Muscle of leg (tissue), 11 donors: ENCODE results near the gene TMEFF1. TPM values are rescaled to one million over a fixed set of nuclear protein-coding genes. Genes with fewer than 3 reads are reported as not detected.
A peak's percentile ranks its signal among the peaks of the same experiment; 100 is the strongest.

Experiments used
- DNase-seq: peaks from one replicate; pipeline ENCODE4 v3.0.0; 2013
- H3K27ac ChIP-seq: one replicate; pipeline ENCODE4 v1.5.1; 2013; ENCODE audit warnings: mild to moderate bottlenecking, low read length, control low read depth
- H3K27me3 ChIP-seq: one replicate; pipeline ENCODE4 v1.6.1; 2013; ENCODE audit warnings: low read length; ENCODE audit not compliant: control insufficient read depth, insufficient read depth
- H3K36me3 ChIP-seq: one replicate; pipeline ENCODE4 v1.6.1; 2013; ENCODE audit warnings: low read length; ENCODE audit not compliant: control insufficient read depth, insufficient read depth
- H3K4me1 ChIP-seq: one replicate; pipeline ENCODE4 v1.6.1; 2013; ENCODE audit warnings: low read length; ENCODE audit not compliant: control insufficient read depth, insufficient read depth
- H3K4me3 ChIP-seq: one replicate; pipeline ENCODE4 v1.5.1; 2013; ENCODE audit warnings: low read length, control low read depth
- H3K9me3 ChIP-seq: replicated peaks from 2 replicates; pipeline ENCODE4 v1.6.1; 2013; ENCODE audit warnings: low read depth, low read length; ENCODE audit not compliant: control insufficient read depth
- WGBS: methylation state at CpG from one replicate; pipeline ENCODE4 v1.1.5; 2013; ENCODE audit warnings: missing lambda C conversion rate; ENCODE audit not compliant: insufficient coverage; 5-methylcytosine and 5-hydroxymethylcytosine counted together
- polyA plus RNA-seq, 8 donors: library from polyadenylated mRNA; unstranded; fragments of 120-200 nt; gene quantifications; one replicate each; pipeline versions ENCODE4 v1.2.1 to v1.2.3, GENCODE V29; 2013; ENCODE audit warnings: inconsistent platforms in 1 of 8, low replicate concordance in 1 of 8; ENCODE audit not compliant: insufficient read length in 8 of 8, insufficient read depth in 1 of 8
- total RNA-seq: library from RNA; stranded (reverse); fragments of 120-200 nt; gene quantifications from one replicate; pipeline ENCODE4 v1.2.4, GENCODE V29; 2013

Gene TMEFF1
- total and polyA plus RNA-seq, 9 donors = 1.1 to 3.5 (median 2.0) TPM

DNA sequence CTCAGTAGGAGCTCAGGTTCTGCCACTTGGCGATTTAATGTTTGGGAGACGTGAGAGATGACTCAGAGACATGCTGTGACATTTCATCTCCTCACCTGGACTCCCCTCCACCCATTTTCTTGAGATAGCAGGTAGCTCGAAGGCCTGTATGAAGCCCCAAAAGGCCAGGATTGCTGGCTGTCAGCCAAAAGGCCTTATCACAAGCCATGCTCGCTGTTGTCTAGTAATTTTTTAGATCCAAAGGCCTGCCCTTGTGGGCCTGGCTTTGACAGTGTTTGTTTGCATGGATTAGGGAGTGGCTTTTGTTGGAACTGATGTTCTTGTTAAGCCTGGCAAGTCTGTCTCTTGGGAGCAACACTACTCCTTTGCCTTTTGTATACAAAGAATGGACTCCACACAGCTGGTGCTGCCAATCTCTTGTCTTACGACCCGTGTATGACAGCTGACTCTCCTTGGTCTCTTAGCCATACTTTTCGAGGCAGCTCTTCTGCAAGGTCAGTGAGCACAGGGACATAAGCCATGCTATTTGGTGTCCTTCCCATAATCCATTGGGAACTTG is 127.7 kb downstream of the TMEFF1 start:
- peaks cover 24% of the 10 kb centered on the region for H3K4me1 ChIP-seq
- no peaks in the 10 kb centered on the region for H3K36me3 ChIP-seq
- H3K27me3 ChIP-seq = no peaks in the 10 kb centered on the region
- no peaks in the 10 kb centered on the region for H3K9me3 ChIP-seq
- peak; percentile 88 for DNase-seq
- WGBS = 92% methylated on average over 4 of the region's 7 CpGs
- no peak overlapping the region for H3K4me3 ChIP-seq
- peak overlapping the region; percentile 69 for H3K27ac ChIP-seq

DNA sequence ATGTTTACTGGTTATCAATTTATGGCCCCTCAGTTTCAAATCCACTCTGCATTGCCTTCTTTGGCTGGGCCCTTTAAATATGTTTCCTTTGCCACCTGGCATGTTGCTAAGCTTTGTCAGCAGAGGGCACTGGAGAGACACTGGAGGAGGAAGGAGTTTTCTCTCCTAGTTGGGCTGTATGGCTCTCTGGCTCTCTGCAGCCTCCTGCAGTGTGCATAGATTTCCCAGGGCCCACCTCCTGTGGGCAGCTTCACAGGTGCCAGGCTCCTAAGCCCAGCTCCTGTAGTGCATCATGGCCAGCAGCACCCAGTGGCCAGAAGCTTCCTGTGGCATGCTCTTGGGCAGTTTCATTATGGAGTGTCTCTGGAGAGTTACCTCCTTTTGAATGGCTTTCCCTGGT is 128.3 kb downstream of the TMEFF1 start:
- Histone ChIP-seq H3K36me3 (no peaks in the 10 kb centered on the region), H3K27ac (peak overlapping the region; percentile 69), H3K4me1 (peaks cover 24% of the 10 kb centered on the region), H3K9me3 (no peaks in the 10 kb centered on the region), H3K4me3 (no peak overlapping the region), H3K27me3 (no peaks in the 10 kb centered on the region)
- DNase-seq = peak; percentile 67

DNA sequence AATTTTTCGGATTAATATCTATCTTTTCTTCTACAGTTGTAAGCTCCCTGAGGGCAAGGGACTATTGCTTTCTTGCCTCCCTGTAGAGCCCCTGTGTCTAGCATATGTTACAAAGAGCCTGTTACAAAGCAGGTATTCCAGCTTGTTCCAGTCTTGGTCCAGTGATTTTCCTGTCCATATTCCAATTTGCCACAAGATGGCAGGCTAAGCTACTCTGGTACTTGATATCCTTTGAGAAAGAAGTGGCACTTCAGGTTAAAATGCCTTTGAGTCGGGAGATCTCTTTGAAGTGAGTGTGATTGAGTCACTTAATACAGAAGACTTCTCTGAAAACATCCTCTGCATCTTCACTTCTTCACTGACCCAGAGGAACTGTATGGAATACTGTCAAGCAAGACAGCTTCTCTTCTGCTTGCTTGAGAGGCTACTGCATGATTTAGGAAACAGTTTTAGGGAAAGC is 129.4 kb downstream of the TMEFF1 start:
- no peak overlapping the region for H3K4me3 ChIP-seq
- H3K4me1 ChIP-seq = peaks cover 24% of the 10 kb centered on the region
- no CpG with 5 or more reads among the region's 2 CpGs for WGBS
- no peaks in the 10 kb centered on the region for H3K36me3 ChIP-seq
- peak; percentile 59 for DNase-seq
- H3K27me3 ChIP-seq = no peaks in the 10 kb centered on the region
- H3K27ac ChIP-seq = no peak overlapping the region
- no peaks in the 10 kb centered on the region for H3K9me3 ChIP-seq

DNA sequence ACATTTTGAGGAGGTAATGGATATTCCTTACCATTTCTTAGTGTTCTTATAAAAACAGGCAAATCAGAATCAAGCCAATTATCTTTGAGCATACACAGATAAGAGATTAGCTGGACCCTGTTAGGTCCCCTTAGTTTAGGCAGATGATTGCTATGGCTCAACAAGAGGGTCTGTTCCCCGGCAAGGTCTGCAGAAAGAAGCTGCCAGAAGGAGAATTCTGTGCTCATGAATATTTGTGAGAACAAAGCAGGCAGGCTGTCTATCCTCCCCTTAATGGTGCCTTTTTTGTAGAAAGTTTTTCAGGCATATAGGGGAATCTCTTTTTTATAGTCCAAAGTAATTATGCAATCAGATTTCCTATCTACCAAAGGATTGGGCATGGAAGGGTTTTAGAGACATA is 132.5 kb downstream of the TMEFF1 start:
- no peaks in the 10 kb centered on the region for H3K36me3 ChIP-seq

DNA sequence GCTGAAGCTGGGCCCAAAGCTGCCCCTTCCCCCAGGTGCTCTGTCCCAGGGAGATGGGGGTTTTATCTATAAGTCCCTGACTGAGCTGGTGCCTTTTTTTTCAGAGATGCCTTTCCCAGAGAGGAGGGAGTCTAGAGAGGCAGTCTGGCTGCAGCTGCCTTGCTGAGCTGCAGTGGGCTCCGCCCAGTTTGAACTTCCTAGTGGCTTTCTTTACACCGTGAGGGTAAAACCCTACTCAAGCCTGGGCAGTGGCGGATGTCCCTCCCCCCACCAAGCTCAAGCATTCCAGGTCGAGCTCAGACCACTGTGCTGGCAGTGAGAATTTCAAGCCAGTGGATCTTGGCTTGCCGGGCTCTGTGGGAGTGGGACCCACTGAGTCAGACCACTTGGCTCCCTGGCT is 146.2 kb downstream of the TMEFF1 start:
- Histone ChIP-seq H3K36me3 (no peaks in the 10 kb centered on the region), H3K27me3 (no peaks in the 10 kb centered on the region), H3K9me3 (peaks cover 2% of the 10 kb centered on the region), H3K4me3 (no peak overlapping the region), H3K27ac (no peak overlapping the region), H3K4me1 (no peaks in the 10 kb centered on the region)
- WGBS = 77% methylated on average over 5 of the region's 5 CpGs
- DNase-seq = no peak

More for the DNA sequence above, 132.5 kb downstream of the TMEFF1 start:
- WGBS = no CpG with 5 or more reads among the region's 1 CpG
- Histone ChIP-seq H3K4me1 (peaks cover 9% of the 10 kb centered on the region), H3K27ac (no peak overlapping the region), H3K4me3 (no peak overlapping the region), H3K27me3 (no peaks in the 10 kb centered on the region), H3K9me3 (no peaks in the 10 kb centered on the region)
- no peak for DNase-seq

DNA sequence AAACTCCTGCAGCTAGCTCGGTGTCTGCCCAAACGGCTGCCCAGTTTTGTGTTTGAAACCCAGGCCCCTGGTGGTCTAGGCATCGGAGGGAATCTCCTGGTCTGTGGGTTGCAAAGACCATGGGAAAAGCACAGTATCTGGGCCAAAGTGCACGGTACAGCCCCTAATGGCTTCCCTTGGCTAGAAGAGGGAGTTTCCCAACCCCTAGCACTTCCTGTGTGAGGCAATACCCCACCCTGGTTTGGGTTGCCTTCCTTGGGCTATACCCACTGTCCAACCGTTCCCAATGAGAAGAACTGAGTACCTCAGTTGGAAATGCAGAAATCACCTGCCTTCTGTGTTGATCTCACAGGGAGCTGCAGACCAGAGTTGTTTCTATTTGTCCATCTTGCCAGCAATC is 146.7 kb downstream of the TMEFF1 start:
- Histone ChIP-seq H3K9me3 (peaks cover 2% of the 10 kb centered on the region), H3K27me3 (no peaks in the 10 kb centered on the region), H3K4me3 (no peak overlapping the region), H3K4me1 (no peaks in the 10 kb centered on the region), H3K27ac (no peak overlapping the region), H3K36me3 (no peaks in the 10 kb centered on the region)
- WGBS = 67% methylated on average over 1 of the region's 5 CpGs
- no peak for DNase-seq

DNA sequence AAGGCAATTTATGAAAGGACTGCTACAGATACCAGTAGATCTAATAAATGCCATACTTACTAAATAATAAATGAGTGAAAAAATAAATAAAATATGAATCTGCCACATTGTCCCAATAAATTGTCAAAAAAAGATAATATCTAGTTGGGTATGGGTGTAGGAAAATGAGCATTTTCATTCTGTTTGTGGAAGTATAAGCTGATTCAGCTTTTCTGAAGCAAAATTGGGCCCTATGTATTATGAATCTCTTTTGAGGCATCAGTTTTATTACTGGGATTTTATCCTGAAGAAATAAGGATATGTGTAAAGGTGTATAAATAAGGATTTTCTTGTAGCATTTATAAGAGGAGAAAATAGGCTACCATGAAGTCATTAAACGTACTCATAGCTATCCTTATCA is 151.0 kb downstream of the TMEFF1 start:
- no peak overlapping the region for H3K4me3 ChIP-seq
- H3K27me3 ChIP-seq = no peaks in the 10 kb centered on the region
- H3K36me3 ChIP-seq = no peaks in the 10 kb centered on the region
- no peaks in the 10 kb centered on the region for H3K4me1 ChIP-seq
- WGBS = no CpG with 5 or more reads among the region's 1 CpG
- no peaks in the 10 kb centered on the region for H3K9me3 ChIP-seq
- no peak for DNase-seq
- no peak overlapping the region for H3K27ac ChIP-seq

DNA sequence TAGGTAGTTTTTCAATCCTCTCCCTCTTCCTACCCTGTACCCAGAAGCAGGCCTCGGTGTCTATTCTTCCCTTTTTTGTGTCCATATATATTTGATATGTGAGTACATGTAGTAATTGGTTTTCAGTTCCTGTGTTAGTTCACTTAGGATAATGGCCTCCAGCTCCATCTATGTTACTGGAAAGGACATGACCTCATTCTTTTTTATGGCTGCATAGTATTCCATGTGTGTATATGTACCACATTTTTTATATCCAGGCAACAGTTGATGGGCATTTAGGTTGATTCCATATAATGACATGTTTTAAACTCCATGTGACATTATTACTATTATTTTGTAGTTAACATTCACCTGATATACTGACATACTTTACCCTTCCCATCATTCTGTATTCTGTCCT is 154.0 kb downstream of the TMEFF1 start:
- no CpG with 5 or more reads among the region's 1 CpG for WGBS
- no peak overlapping the region for H3K27ac ChIP-seq
- no peaks in the 10 kb centered on the region for H3K36me3 ChIP-seq
- H3K9me3 ChIP-seq = no peaks in the 10 kb centered on the region
- no peak for DNase-seq
- no peaks in the 10 kb centered on the region for H3K4me1 ChIP-seq
- no peaks in the 10 kb centered on the region for H3K27me3 ChIP-seq
- H3K4me3 ChIP-seq = no peak overlapping the region

Other genes starting within 250 kb of the TMEFF1 start
- gene TEX10, start 120.2 kb upstream of the TMEFF1 start, total RNA-seq = 21.6 TPM
- gene TEX10, start 120.2 kb upstream of the TMEFF1 start, polyA plus RNA-seq = 10 to 100 TPM; 21.5 to 26.3 (median 22.6) TPM
- 14.9 TPM for gene MSANTD3, start 46.0 kb upstream of the TMEFF1 start, total RNA-seq
- 10 to 100 TPM; 13.1 to 17.0 (median 15.7) TPM for gene MSANTD3, start 46.0 kb upstream of the TMEFF1 start, polyA plus RNA-seq
- 182 TPM for gene CAVIN4, start 104.9 kb downstream of the TMEFF1 start, total RNA-seq
- gene CAVIN4, start 104.9 kb downstream of the TMEFF1 start, polyA plus RNA-seq = 100 to 1,000 TPM; 150 to 238 (median 191) TPM